PFSK-1 (cell line): ENCODE data around the gene POLE4.

Experiments
- POLR2AphosphoS5 ChIP-seq: IDR thresholded peaks from 2 replicates; pipeline ENCODE4 v1.6.1; 2012; ENCODE audit warnings: low read depth, mild to moderate bottlenecking, control low read depth, low read length, moderate library complexity
- REST ChIP-seq, 2 experiments: IDR thresholded peaks; 2 replicates each; pipeline versions ENCODE4 v1.6.1 to v1.8.0; 2011 to 2012; ENCODE audit warnings: low read depth in 2 of 2, low read length in 2 of 2, control low read depth in 1 of 2, inconsistent platforms in 1 of 2, mild to moderate bottlenecking in 1 of 2, moderate library complexity in 1 of 2; ENCODE audit not compliant: insufficient read depth in 1 of 2
- TAF1 ChIP-seq: IDR thresholded peaks from 2 replicates; pipeline ENCODE4 v1.6.1; 2012; ENCODE audit warnings: low read length, control low read depth, borderline replicate concordance; ENCODE audit not compliant: insufficient read depth

DNA sequence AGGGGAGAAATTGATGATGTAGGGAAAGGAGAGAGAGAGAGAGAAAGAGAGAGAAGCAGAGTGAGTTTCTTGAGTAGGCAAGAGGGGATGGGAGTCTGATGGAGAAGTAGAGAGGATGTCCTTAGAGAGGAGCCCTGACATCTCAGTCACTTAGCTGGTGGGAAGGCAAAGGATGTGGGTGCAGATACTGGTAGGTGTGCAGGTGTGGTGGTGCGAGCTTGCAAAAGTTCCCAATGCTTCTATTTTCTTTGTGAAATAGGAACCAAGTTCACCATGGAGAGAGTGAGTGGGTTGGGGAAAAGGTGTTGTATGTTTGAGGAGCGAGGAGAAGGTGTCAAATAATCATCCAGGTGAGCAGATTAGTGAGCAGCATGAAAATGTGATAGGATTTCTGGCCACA, 26.5 kb upstream of the POLE4 start:
- TF ChIP-seq POLR2AphosphoS5 (no peak), TAF1 (no peak), REST (IDR thresholded peaks at IDR 0.05; ENCODE audit: insufficient read depth in 1 of 2, low read depth in 2 of 2, low read length in 2 of 2) (no peak)
